ENCODE measurements around the gene DENND2A.

DENND2A gene

DNA sequence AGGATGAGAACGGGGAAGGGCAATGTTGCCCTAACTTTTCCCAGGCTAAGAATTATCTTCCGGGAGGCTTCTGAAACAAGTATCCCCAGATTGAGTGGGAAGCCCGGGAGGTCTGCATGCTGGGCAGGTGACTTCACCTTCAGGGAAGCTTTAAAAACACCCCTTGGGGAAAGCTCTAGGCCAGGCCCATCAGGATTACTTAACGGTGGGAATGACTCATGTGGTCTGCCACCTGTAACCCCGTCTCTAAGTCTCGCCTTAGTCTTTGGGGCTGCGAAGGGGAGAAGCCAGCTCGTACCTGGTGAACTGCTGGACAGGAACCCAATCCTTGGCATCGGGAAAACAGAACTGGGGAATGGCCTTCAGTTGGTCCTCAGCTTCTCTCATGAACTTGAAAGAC is 81.2 kb downstream of the DENND2A start:
- no peak for TF ChIP-seq CTCF (IDR thresholded peaks at IDR 0.05)

DNA sequence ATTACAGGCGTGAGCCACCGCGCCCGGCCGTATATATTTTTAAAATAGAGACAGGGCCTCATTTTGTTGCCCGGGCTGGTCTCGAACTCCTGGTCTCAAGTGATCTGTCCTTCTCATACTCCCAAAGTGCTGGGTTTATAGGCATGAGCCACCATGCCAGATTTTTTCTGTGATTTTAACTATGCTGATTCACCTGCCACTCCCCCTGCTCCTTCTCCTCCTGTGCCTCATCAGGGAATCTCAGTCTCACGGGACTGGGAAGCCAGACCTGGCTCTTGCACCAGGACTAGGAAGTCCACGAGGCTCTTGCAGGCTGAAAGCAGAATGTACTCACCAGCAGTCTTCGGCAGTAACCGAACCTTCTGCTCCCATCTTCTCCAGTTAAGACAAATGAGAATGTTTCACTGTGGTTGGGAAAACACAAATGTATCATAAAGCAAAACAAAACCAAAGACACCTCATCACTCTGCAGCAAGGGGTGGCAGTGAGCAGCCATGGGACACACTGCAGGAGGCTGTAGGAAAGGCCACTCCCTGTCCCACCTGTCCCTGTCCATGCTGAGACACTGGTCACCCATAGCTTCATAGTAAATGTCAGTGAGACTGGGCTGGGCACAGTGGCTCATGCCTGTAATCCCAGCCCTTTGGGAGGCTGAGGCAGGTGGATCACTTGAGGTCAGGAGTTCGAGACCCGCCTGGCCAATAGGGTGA is 82.6 kb downstream of the DENND2A start:
- TF ChIP-seq CTCF (IDR thresholded peaks at IDR 0.05) = no peak

DNA sequence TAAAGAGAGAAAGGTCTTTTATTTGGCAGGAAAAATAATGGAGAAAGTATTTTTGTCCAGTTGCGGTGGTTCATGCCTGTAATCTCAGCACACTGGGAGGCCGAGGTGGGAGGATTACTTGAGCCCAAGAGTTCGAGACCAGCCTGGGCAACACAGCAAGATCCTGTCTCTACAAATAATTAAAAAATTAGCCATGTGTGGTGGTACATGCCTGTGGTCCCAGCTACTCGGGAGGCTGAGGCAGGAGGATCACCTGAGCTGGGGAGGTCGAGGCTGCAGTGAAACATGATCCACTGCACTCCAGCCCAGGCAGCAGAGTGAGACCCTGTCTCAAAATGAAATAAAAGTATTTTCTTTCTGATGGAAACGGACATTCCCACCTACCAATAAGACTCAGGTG is 83.5 kb downstream of the DENND2A start:
- TF ChIP-seq CTCF (IDR thresholded peaks at IDR 0.05) = no peak

- no peak for TF ChIP-seq CTCF (IDR thresholded peaks at IDR 0.05)
Measured at GRCh38 chr7:140552240-140552679, 88.4 kb downstream of the DENND2A start.

DNA sequence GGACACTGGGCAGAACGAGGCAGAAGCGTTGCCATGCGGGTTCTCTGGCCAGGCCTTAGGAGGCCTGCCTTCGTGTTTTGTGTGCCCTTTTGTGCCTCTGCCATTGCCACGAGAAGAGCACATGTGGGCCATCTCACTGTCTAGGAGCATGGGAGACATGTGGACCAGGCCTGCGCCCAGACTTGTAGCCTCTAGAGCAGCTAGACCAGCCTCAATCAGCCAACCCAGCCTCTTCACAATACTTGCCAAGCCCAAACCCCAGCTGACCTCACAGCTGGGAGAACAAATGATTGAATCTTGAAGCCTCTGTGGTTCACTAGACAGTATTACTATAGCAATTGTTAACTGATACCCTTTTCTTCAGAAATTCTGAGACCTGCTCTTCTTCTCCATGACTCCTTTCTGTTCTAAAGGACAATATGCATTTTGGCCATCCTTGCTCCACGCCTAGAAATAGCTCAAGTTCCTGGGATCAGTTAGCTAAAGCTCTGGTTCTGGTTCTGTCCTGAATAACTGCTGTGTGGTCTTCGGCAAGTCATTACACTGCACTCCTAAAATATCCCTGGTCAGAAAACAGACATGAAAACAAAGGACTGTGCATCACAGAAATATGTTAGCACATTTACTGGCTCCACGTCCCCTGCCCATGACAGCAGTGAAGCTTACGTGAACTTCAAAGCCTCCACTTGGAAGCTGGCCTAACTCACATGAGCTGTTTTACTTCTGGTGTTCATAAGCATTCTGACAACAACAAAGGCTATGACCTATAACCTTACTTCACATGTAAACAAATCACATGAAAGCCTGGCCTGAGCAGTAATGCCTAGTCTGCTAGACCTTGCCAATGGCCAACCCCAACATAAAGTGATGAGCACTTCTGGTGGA is 89.0 kb downstream of the DENND2A start:
- no peak for TF ChIP-seq CTCF (IDR thresholded peaks at IDR 0.05)

- TF ChIP-seq CTCF (IDR thresholded peaks at IDR 0.05) = no peak
Measured at GRCh38 chr7:140546947-140547346, 93.7 kb downstream of the DENND2A start.

DNA sequence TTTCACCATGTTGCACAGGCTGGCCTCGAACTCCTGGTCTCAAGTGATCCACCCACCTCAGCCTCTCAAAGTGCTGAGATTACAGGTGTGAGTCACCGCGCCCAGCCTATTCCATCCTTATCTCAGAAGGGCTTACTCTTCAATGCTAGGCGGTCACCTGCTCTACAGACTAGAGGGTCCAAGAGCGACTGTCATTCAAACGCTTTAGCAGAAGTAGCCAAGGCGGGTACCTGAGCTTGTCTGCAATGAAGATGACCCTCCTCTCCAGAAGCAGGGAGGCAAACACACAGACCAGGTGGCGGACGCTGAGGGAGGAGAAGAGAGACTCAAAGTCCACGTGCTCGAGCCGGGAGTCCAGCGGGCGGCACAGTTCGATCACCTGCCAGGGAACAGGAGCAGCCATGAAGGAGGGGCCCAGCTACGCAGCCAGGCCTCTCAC is 96.2 kb downstream of the DENND2A start:
- no peak for TF ChIP-seq CTCF (IDR thresholded peaks at IDR 0.05)

Measured in LNCAP (cell line).